Activated CD4-positive, alpha-beta T cell treated with anti-CD3 and anti-CD28 coated beads for 4 hours (primary cell): ENCODE measurements around the gene SMARCC2.
"Not testable (repeated sequence)": the region's sequence is repeated elsewhere in the genome, so short reads cannot be mapped to it uniquely, and the experiment has no call there.

Source experiments
- DNase-seq, 2 donors: peaks; one replicate each; pipeline ENCODE4 v3.0.0-alpha.2; 2020

SMARCC2 gene

DNA sequence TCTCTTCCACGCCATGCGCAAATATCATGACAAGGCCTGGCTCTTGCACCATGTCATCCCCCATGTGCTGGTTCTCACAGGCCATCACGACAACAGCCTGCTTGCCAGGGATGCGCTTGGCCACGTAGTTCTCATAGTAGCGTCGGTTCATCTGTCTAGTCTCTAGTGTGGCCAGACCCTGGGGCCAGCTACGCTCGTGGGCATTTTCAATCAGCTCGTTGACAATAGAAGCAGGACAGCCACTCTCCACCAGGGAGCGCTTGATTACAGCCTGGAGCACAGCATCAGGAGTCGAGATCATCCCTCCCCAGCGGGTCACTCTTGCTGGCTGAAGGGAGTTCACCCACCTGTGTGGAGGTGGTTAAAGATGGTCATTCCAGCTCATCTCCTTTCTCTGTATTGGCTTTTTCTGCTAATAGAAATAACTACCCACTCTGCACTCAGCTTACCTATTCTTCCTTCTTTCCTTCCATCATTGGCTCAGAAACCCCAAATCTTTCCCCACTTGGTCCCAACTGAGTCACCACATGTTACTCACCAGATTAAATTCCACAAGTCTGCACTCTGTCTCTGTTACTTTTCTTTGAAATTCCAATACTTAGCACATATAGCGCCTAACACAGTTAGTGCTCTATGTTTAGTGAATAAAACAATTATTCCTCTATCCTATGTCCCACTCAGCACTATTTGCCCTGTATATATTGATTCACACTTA lies 17.3 kb upstream of the SMARCC2 start:
- DNase-seq, result peak; percentile 30 to 31

DNA sequence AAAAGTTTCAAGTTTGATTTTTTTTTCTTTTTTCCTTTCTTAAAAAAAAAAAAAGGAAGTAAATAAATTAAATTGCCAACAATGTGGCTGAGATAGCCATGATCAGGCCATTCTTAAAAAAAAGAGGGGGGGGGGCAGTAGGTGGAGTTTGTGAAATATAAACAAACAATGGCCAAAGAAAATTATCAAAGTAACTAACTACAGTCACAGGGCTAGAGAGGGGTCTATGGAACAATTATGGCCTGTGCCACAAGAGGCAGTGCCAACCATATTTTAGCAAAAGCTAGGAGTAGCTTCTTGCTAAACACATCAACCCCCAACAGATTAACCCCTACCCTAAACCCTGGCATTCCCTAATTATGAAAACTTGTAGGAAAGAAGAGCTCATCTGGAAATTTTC lies 16.2 kb upstream of the SMARCC2 start:
- no peak for DNase-seq

DNA sequence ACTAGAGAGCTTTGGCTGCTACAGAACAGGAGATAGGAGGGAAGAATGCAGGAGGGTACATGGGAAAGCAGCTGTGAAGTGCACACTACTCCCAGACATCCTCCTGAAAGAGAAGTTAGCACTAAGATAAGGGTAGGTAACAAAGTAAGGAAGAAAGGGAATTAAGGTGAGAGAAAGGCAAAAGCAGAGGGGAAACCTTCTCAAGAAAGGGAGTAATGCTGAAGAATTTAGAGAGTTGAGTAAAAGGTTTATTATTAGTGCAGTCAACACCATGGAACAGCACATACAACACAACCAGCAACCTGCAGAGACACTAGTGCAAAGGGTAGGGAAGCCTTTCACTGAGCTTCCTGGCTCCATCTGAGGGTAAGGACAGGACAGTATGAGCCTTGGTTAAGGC lies 15.0 kb upstream of the SMARCC2 start:
- DNase-seq, result no peak

DNA sequence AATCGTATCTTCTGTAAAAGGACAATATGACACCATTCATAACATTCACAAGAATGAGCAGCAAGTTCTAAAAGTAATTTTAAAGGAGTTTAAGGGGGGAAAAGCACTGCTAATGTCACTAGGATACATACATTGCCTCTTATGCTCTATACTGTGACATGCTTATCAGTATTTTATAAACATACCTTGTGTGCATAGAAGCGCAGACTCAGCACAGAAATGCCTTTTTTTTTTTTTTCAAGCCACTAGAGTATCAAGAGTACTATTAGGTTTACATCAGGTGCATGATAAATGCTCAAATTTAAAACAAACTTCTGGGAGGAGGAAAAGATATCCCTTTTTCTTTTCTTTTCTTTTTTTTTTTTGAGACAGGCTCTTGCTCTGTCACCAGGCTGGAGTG lies 13.6 kb upstream of the SMARCC2 start:
- no peak for DNase-seq

DNA sequence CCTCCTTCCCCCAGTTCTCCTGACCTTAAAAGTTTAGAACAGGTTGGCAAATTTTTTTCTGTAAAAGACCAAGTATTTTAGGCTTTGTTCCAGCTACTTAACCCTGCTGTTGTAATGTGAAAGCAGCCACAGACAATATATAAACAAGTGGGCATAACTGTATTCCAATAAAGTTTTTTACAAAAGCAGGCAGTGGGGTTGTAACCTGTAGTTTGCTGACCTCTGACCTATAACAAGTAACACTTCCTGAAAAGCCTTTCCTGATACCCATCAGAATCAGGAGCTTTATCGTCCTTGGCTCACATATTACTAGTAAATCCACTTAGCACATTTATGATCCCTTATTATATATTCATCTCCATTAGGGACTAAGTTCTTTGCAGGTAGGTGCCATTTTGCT lies 13.1 kb upstream of the SMARCC2 start:
- no peak for DNase-seq

DNA sequence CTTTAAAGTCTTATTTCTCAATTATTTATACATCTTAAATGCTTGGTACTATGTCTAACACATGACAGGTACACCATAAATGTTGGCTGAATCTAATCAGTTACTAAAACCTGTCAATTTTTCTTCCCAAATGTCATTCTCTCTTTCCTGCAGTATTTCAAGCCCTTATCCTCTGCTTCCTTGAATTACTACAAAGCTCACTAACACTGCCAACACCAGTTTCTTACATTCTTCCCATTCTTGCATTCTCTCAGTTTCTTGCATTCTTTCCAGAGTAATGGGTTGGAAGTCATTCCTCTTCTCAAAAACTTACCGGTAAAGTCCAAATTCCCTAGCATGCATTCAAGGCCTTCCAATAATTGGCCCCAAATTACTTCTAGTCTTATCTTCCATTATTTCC lies 9.6 kb upstream of the SMARCC2 start:
- no peak for DNase-seq

DNA sequence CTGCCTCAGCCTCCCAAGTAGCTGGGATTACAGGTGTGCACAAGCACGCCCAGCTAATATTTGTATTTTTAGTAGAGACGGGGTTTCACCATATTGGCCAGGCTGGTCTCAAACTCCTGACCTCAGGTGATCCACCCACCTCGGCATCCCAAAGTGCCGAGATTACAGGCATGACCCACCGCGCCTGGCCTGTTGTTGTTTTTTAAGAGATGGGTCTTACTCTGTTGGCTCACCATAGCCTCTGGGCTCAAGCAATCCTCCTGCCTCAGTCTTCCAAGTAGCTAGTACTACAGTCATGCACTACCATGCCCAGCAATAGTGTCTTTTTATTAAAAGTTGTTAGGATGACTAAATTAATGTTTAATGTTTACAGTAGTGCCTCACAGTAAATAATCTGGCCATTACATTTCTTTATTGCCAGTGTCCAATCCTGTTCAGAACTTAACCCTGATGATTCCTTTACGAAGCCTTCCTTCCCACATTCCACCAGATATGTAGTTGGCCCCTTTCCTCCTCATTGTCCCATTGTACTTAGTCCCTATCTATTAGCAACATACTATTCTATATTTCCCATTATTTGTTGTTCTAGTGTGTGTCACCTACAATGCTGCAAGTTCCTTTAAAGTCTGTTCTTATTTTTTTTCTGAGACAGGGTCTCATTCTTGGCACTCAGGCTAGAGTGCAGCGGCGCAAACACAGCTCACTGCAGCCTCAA lies 8.8 kb upstream of the SMARCC2 start:
- DNase-seq, result no peak

DNA sequence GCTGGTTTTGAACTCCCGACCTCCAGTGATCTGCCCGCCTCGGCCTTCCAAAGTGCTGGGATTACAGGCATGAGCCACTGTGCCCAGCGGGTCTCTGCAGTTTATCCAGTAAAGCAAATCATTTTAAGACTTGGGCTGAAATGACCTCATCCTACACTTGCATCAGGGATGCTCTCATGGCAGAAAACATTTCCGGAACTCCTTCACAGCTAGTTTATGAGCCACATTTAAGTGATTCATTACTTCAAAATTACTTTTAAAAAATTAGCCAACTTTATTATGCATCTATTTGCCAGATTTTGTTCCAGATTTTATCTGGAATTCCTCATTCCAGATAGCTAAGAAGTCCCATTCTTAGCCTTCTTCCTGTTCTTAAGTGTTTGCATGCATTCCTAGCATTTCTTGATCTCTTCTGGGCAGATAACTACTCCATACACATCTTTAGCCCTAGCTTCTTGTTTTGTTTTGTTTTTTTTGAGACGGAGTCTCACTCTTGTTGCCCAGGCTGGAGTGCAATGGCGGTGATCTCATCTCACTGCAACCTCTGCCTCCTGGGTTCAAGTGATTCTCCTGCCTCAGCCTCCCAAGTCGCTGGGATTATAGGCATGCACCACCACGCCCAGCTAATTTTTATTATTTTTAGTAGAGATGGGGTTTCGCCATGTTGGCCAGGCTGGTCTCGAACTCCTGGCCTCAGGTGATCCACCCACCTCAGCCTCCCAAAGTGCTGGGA lies 7.7 kb upstream of the SMARCC2 start:
- DNase-seq, result not testable (repeated sequence)

DNA sequence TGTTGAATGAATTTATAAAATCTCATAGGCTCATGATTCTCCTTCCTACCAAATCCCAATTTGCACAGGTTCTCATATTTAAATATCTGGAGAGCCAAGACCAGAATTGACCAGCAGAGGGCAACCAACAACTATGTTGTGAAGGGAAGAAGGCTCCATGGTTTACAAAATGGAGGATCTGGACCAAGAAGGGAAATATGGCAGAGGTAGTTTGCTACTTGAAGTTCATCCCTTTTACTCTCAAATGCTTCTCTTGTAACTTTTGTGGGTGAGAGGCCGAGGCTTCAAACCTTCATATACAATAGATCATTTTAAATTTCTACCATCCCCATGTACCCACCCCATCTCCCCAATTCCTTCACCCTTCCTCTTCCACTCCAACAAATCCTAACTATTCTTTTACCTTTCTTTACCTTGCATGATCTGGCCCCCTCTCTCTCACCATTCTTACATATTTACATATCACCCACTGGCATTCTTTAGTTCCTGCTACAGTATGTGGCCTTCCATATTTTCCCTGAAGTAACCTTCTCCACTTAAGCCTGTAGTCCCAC lies 3.8 kb upstream of the SMARCC2 start:
- peak; percentile 77 to 82 for DNase-seq

DNA sequence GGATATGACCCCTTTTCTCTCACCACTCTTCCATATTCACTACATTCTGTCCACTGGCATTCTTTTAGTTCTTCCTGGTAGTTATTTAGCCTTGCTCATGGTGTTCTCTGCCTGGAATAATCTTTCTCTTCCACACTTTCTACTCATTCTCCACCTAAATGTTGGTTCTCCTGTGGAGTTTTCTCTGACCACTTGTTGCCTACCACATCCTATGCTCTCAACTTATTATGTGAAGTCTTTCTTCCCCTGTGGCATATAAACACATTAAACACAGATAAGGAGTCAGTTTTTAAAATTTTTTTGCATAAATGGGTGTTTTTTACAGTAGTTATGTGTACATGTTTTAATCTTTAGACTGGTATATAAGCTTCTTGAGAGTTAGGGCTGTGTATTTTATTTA lies 3.3 kb upstream of the SMARCC2 start:
- DNase-seq, result no peak

DNA sequence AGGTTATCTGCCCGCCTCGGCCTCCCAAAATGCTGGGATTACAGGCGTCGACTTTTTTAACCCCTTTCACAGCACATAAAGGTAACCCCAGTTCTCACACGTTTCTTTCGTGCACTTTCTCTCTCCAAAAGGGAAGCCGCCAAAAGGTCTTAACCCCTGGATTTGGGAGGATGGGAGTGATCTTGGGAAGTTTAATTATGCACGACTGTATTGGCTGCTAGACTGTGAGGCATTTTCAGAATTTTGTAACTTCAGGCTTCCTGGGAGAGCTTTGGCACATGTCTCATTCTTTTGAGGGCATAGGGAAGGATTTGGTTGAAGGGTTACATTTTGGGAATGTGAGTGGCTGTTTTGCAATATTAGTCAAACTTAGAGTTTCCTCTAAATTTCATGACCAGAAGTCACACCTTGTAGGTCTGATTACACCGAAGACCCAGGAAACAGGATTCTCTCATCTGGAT lies 1.4 kb upstream of the SMARCC2 start:
- no peak for DNase-seq

DNA sequence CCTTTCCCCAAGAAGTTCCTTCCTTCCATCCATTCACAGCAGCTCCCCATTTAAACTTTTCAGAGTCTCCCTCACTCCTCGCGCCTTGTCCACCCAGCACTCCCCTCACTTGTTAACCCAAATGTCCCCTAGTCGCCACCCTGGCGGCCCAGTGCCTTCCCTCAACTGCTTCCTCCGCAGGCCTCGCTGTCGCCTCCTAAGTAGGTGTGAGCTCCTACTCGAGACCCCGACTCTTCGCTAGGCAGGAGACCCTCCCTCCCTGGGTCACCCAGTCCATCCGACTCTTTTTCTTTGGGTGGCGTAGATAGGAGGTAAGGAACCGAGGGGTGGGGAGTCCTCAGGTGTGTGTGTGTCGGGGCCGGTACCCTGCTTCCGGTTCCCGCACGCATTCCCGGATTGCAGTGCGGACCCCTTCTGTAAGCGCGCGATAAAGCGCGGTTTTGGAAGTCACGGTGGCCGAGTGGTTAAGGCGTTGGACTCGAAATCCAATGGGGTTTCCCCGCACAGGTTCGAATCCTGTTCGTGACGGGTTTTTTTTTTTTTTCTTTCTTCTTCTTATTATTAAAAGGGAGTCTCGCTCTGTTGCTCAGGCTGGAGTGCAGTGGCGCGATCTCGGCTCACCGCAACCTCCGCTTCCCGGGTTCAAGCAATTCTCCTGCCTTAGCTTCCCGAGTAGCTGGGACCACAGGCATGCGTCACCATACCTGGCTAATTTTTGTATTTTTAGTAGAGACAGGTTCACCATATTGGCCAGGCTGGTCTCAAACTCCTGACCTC lies 823 bp upstream of the SMARCC2 start:
- peak; percentile 70 to 78 for DNase-seq

DNA sequence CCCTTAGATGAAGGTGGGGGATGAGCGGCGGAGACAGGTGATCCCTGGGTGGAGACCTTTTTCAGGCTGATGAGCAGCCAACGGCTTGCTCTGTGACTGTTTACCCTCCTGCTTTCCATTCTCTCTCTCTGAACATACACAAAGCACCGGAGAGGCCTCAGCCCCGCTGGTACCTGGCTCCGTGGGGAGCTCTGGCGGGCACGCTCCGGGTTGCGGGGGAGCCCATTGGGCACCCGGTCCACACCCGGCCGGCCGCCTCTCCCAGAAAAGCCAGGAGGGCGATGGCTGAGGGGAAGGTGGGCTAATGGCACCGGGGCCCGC lies 545 bp downstream of the SMARCC2 start:
- DNase-seq, result no peak

DNA sequence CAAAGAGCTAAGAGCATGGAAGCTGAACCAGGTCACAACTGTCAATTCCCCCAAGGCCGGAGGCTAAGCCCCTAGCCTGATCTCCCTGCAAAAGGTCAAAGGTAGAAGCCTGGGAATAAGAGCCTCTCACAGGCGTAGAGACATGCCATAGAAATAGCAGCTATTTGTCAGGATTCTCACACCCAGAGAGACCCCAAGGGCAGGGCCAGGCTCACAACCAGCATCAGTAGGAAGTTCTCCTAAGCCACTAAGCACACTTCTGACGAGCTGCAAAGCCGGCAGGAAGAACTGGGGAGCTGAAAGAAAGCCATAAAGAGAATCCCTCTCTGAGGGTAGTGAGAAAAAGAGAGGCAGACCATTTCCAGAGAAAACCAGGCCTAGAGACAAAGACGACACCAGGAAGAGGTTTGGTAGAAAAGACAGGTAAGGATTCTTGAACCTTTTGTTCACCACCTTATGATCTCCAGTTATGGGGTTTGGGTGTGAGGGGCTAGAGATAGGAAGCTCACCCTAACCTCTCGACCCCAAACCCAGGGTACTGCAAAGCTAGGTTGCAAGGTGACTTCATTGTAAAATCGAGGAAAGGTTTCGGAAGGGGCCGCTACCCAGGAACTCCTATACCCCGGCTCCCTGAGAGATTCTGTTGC lies 1.0 kb downstream of the SMARCC2 start:
- DNase-seq, result no peak

DNA sequence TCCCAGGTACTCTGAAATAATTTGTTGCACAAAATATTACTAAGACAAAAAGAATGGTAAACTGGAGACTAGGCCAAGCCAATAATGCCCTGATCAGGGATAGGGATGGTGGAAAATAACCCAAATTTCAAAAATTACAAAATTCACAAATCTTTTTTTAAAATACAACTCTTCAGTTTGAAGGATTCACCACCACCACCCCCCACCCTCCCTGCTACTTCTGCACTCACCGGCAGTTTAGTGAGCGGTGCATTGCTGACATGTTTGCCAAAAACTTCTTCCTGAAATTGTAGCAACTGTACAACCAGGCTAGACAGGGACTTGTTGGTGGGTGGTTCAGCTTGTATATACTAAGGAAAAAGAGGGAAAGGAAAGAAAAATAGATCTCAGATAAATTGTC lies 2.3 kb downstream of the SMARCC2 start:
- no peak for DNase-seq

DNA sequence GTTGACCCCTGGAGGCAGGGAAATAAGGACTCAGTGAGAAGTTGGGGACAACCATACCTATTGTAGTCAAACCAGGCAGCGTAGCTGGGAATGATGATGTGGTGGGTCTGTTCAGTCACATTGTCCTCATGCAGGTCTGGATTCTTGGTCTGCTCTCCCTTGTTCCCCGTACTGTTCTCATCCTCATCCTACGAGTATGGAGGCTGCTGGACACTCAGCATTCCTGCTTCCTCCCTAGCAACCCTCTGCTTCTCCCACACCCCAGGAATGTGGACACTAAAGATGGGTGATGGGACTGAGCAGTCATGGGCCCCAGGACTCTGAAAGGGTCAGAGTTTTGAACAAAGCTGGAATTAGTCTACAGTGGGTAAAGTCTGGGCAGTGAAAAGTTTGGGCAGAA lies 10.9 kb downstream of the SMARCC2 start:
- no peak for DNase-seq

DNA sequence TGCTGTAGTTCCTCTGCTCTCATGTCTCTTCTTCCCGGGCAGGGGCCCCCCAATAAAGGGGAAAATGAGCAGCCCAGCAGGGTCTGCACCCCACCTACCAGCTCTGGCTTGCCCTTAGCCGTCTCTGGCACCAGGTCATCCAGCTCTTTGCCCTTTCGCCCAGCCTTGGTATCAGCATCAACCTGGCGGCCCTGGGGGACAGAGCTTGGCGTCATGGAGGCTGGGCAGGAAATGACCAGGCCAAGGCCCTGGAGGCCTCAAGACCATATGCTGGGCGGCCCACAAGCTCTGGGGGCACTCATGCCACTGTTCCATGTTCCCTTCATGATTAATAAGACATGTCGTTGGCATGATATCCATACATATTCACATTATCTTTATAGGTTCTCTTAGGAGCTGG lies 16.4 kb downstream of the SMARCC2 start:
- DNase-seq, result no peak

DNA sequence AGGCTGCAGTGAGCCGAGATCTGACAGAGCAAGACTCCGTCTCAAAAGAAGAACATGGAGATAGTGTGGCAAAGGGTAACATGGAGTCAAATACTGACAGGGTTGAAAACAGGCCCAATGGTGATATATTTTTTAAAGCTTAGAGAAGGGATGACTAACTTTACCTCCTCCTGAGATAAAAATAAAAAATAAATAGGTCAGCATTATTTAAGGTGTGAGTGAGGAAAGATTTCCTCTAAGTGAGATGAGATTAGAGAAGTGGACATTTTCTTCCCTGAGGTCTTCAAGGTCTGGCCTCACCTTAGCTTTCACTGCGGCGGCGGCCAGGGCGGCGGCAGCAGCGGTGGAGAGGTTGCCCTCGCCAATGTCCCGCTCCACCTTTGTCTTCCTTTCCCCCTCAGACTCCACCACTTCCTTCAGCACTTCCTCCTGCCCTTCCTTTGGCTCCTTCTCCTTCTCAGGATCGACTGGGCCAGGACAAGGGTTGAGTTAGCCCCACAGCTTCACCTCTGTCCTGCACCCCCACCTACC lies 20.0 kb downstream of the SMARCC2 start:
- DNase-seq, result no peak

DNA sequence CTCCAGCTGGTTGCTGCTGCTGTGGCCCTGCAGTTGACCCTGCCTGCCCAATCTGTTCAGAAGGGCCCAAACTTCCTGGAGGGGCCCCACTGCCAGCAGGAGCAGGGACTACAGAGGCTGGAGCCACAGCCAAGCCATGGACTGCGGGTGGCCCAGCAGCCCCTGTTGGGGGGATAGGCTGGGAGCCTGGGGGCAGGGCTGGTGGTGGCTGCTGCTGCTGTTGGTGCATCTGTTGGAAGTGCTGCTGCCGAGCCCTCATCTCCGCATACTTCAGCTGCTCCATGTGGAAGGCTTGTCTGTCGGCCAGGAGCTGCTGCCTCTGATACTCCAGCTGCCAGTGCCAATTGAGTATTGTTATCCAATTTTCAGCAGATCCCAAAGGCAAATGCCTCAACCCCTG lies 23.9 kb downstream of the SMARCC2 start:
- no peak for DNase-seq

DNA sequence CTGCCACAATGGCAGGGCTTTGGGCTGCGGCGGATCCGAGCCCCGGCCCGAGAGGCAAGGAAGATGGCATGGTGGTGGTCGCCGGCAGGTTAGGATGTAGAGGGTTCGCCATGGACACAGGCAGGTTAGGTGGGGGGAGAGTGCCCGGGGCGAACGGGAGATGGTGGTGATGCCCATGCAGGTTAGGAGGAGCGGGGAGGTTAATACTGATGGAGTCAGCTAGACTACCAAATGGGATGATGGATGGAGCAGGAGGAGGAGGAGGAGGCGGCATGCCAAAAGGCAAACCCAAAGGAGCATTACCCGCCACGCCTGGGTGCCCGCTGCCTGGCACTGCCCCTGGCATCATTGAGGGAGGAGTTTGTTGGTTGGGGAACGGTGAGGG lies 24.9 kb downstream of the SMARCC2 start:
- no peak for DNase-seq

DNA sequence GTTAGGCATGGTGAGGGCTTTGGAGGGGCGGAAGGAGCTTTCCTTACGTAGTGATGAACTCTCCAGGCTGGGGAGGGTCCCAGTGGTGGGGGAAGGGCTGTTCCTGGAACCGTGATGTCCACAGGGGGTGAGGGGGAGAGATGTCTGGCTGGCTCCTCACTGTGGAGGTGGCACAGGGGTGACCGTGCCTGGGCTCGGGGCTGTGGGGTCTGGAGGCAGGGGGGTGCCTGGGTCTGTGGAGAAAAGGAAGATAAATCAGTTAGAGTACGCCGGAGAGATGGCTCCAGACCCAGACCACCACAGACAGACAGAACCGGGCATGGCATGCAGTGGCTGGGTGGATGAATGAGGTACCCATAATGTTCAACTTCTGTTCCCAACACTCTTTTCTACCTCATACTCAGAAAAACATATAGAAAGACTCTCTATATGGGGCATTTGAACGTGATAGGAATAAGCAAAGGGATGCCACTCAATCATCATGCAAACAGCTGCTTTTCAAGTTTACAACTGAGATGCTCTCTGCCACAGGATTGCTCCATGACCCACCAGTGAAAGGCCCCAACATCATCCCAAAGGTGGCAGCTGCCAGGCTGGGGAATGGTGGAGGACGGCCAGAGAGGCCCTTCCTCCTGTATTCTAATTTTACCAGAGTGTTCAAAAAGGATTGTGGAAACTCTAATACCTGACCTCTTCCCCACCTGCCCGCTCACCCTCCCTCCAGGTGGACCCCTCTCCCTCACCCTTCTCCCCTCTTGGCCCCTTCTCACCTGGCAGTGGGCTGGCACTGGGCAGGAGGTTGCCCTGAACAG lies 25.5 kb downstream of the SMARCC2 start:
- DNase-seq, result no peak
